Keratinocyte (primary cell): ENCODE results near the gene NAV3. TPM values are rescaled to one million over a fixed set of nuclear protein-coding genes. Genes with fewer than 3 reads are reported as not detected.

Experiments
- DNase-seq: peaks from one replicate; pipeline ENCODE4 v3.0.0-alpha.2; 2011; ENCODE audit warnings: low read depth, missing footprints, low spot score
- FAIRE-seq: peaks from 2 replicates; lab custom pipeline; 2011; peaks lifted over from hg19 to GRCh38; lab: Jason Lieb, UNC
- H2AFZ ChIP-seq: 2 replicates; pipeline ENCODE4 v1.6.0; 2012; ENCODE audit warnings: low read length, control low read depth, inconsistent platforms; ENCODE audit not compliant: control insufficient read depth
- H3K27ac ChIP-seq: 2 replicates; pipeline ENCODE4 v1.5.1; 2011; ENCODE audit warnings: low read length; ENCODE audit not compliant: control insufficient read depth, insufficient read depth
- H3K27me3 ChIP-seq: 3 replicates; pipeline ENCODE4 v1.6.0; 2011; ENCODE audit warnings: low read length; ENCODE audit not compliant: control insufficient read depth, insufficient read depth; ENCODE audit errors: extremely low read depth
- H3K36me3 ChIP-seq, 2 experiments: 2 replicates in 1 of 2; 3 replicates in 1 of 2; pipeline ENCODE4 v1.5.1; 2011; ENCODE audit warnings: low read length in 2 of 2, mild to moderate bottlenecking in 1 of 2; ENCODE audit not compliant: control insufficient read depth in 2 of 2, insufficient read depth in 2 of 2; ENCODE audit errors: extremely low read depth in 1 of 2
- H3K4me1 ChIP-seq: 3 replicates; pipeline ENCODE4 v1.5.1; 2011; ENCODE audit warnings: low read length; ENCODE audit not compliant: control insufficient read depth, insufficient read depth; ENCODE audit errors: extremely low read depth
- H3K4me2 ChIP-seq: 3 replicates; pipeline ENCODE4 v1.6.0; 2011; ENCODE audit warnings: low read depth, low read length; ENCODE audit not compliant: control insufficient read depth, insufficient read depth; ENCODE audit errors: extremely low read depth
- H3K4me3 ChIP-seq, 3 experiments: fragments of 200-600 bp in 1 of 3; sonication (generic) in 1 of 3; 2 replicates in 2 of 3; 3 replicates in 1 of 3; pipeline ENCODE4 v1.5.1; 2011 to 2016; ENCODE audit warnings: low read length in 3 of 3, mild to moderate bottlenecking in 3 of 3, control low read depth in 2 of 3, inconsistent platforms in 1 of 3, low read depth in 1 of 3, mixed read lengths in 1 of 3, mixed run types in 1 of 3, moderate library complexity in 1 of 3; ENCODE audit not compliant: control insufficient read depth in 2 of 3, insufficient read depth in 2 of 3; ENCODE audit errors: extremely low read depth in 1 of 3
- H3K79me2 ChIP-seq: 2 replicates; pipeline ENCODE4 v1.6.0; 2012; ENCODE audit warnings: low read length; ENCODE audit not compliant: control insufficient read depth, insufficient read depth
- H3K9ac ChIP-seq: 3 replicates; pipeline ENCODE4 v1.6.0; 2011; ENCODE audit warnings: low read length; ENCODE audit not compliant: control insufficient read depth, insufficient read depth; ENCODE audit errors: extremely low read depth
- H3K9me1 ChIP-seq: 3 replicates; pipeline ENCODE4 v1.6.0; 2011; ENCODE audit warnings: low read length; ENCODE audit not compliant: control insufficient read depth, insufficient read depth; ENCODE audit errors: extremely low read depth
- H3K9me3 ChIP-seq: 2 replicates; pipeline ENCODE4 v1.5.1; 2012; ENCODE audit warnings: low read depth, low read length; ENCODE audit not compliant: control insufficient read depth
- H4K20me1 ChIP-seq: 3 replicates; pipeline ENCODE4 v1.6.0; 2011; ENCODE audit warnings: low read length; ENCODE audit not compliant: control insufficient read depth, insufficient read depth; ENCODE audit errors: extremely low read depth
- EZH2 ChIP-seq: IDR thresholded peaks from one replicate; pipeline ENCODE4 v1.6.1; 2012; ENCODE audit warnings: inconsistent platforms, mild to moderate bottlenecking, low read length, moderate library complexity
- dilution Hi-C: fragments of 300-500 bp; cut with MboI; formaldehyde crosslinking; loops from one replicate; pipeline ENCODE4 v1.7.0; 2020; ENCODE audit warnings: low sequenced_read_pairs; ENCODE audit not compliant: extremely low pct_ligation_motif_present
- polyA plus RNA-seq, 5 experiments: library from polyadenylated mRNA; depleted of rRNA in 3 of 5; stranded (reverse) in 3 of 5; stranded (forward) in 1 of 5; unstranded in 1 of 5; fragments of >200 nt; gene quantifications; 1 replicate in 1 of 5; 2 replicates in 3 of 5; 3 replicates in 1 of 5; pipeline versions ENCODE4 v1.2.1 to v1.2.3, GENCODE V29; 2011 to 2012; ENCODE audit warnings: missing spikeins in 2 of 5, low read depth in 1 of 5, low replicate concordance in 1 of 5
- TF ChIP-seq, protein P1 (sequence below), 3 experiments: IDR thresholded peaks in 1 of 3; conservative IDR thresholded peaks in 1 of 3; optimal IDR thresholded peaks in 1 of 3; 2 replicates in 2 of 3; 3 replicates in 1 of 3; pipeline versions ENCODE3 to v1.5.1; 2011; ENCODE audit warnings: low read length in 3 of 3, mild to moderate bottlenecking in 3 of 3, moderate library complexity in 2 of 3, control low read depth in 1 of 3, inconsistent platforms in 1 of 3; ENCODE audit not compliant: insufficient read depth in 2 of 3; ENCODE audit errors: extremely low read depth in 1 of 3

The NAV3 gene
- polyA plus RNA-seq, 1 donor (not counting 4 experiments of a cell fraction or from before 2014, with no cell fraction given): 22.6 TPM

DNA sequence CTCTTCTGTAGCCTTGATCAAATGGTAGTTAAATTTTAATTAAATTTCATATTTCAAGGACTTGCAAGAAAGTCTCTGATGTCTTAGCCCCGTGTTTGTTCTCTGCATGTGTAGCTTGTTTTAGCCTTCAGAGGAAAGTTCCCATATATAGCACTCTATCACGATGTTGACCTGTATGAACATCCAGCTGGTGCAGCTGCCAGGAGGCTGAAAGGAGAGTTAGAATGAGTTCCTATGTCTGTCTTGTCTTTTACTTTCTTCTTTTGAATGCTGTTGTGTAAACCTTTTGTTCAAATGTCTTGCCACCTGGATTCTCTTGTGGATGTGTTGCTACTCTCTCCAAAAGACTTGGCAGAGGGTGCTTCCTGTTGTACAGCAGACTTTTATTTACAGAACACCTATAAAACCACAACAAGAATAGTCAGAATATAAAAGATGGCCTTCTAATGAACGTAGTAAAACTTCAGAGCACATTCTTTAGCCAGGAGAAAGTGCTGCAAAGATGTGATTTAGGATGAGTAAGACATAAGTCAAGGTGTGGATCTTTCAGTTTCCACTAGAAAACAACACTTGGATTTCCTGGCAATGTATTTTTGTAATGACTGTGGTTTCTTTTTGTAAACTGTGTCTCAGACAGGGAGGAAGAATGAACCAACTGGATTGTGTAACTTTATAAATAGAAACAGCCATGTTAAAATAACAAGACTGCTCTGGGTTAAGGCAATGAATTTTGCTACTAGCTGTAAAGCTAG is 17.2 kb downstream of the NAV3 start:
- H3K4me3 ChIP-seq: no peak overlapping the region
- H3K27ac ChIP-seq: peak overlapping the region; percentile 34
- no peaks in the 10 kb centered on the region for H3K79me2 ChIP-seq
- no peaks in the 10 kb centered on the region for H3K27me3 ChIP-seq
- peak overlapping the region; percentile 31 for H3K4me2 ChIP-seq
- H4K20me1 ChIP-seq: no peaks in the 10 kb centered on the region
- dilution Hi-C loops: no loop called here
- peaks cover 28% of the 10 kb centered on the region for H3K4me1 ChIP-seq
- no peaks in the 10 kb centered on the region for H3K36me3 ChIP-seq
- TF ChIP-seq EZH2: no peak
- TF ChIP-seq, protein P1, sequence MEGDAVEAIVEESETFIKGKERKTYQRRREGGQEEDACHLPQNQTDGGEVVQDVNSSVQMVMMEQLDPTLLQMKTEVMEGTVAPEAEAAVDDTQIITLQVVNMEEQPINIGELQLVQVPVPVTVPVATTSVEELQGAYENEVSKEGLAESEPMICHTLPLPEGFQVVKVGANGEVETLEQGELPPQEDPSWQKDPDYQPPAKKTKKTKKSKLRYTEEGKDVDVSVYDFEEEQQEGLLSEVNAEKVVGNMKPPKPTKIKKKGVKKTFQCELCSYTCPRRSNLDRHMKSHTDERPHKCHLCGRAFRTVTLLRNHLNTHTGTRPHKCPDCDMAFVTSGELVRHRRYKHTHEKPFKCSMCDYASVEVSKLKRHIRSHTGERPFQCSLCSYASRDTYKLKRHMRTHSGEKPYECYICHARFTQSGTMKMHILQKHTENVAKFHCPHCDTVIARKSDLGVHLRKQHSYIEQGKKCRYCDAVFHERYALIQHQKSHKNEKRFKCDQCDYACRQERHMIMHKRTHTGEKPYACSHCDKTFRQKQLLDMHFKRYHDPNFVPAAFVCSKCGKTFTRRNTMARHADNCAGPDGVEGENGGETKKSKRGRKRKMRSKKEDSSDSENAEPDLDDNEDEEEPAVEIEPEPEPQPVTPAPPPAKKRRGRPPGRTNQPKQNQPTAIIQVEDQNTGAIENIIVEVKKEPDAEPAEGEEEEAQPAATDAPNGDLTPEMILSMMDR (optimal IDR thresholded peaks at IDR 0.05 in 1 of 3, IDR thresholded peaks at IDR 0.05 in 1 of 3, conservative IDR thresholded peaks at IDR 0.05 in 1 of 3; ENCODE audit: extremely low read depth in 1 of 3, insufficient read depth in 2 of 3, low read length in 3 of 3): no peak
- H3K9me3 ChIP-seq: no peaks in the 10 kb centered on the region
- no peaks in the 10 kb centered on the region for H3K9me1 ChIP-seq
- no peak overlapping the region for H2AFZ ChIP-seq
- peak; percentile 94 for FAIRE-seq
- no peak overlapping the region for H3K9ac ChIP-seq
- peak; percentile 48 for DNase-seq

GRCh38 chr12:77850129-77850528 is 19.4 kb downstream of the NAV3 start:
- Histone ChIP-seq H3K4me3 (no peak overlapping the region), H3K9ac (no peak overlapping the region), H3K4me1 (peaks cover 28% of the 10 kb centered on the region), H3K9me1 (no peaks in the 10 kb centered on the region), H3K27ac (no peak overlapping the region), H3K4me2 (no peak overlapping the region), H3K79me2 (no peaks in the 10 kb centered on the region), H3K36me3 (no peaks in the 10 kb centered on the region), H3K9me3 (no peaks in the 10 kb centered on the region), H2AFZ (no peak overlapping the region), H3K27me3 (no peaks in the 10 kb centered on the region), H4K20me1 (no peaks in the 10 kb centered on the region)
- FAIRE-seq (no peak), DNase-seq (no peak)
- dilution Hi-C loops: no loop called here
- no peak for TF ChIP-seq EZH2
- TF ChIP-seq, protein P1 (optimal IDR thresholded peaks at IDR 0.05 in 1 of 3, IDR thresholded peaks at IDR 0.05 in 1 of 3, conservative IDR thresholded peaks at IDR 0.05 in 1 of 3; ENCODE audit: extremely low read depth in 1 of 3, insufficient read depth in 2 of 3, low read length in 3 of 3): no peak
